GM12878 (cell line): Measurements from ENCODE around the gene SHISA7. TPM values are rescaled to one million over a fixed set of nuclear protein-coding genes. Genes with fewer than 3 reads are reported as not detected.

Experiments used
- ATAC-seq: fragments of 200-7000 bp; cut with Tn5 transposase; 3 replicates; pipeline ENCODE4 v1.9.1; 2020; ENCODE audit warnings: mild to moderate bottlenecking, moderate library complexity
- BruUV-seq: library from RNA; stranded (reverse); fragments of 400-500 nt; replicated peaks from 2 replicates; lab custom pipeline; 2021; lab: Mats Ljungman, UMichigan
- CTCF ChIA-PET: fragments of 300-600 bp; sonication (Branson Sonifier 250); formaldehyde crosslinking; extraction: SDS; loops from one replicate; lab custom pipeline; 2021; ENCODE audit warnings: inconsistent platforms; lab: Yijun Ruan, JAX
- POLR2A ChIA-PET: fragments of 350-600 bp; formaldehyde crosslinking; extraction: SDS; loops from one replicate; lab custom pipeline; 2021; ENCODE audit warnings: inconsistent platforms; lab: Charles Lee
- RAD21 ChIA-PET: fragments of 300-600 bp; sonication (Branson Sonifier 250); formaldehyde crosslinking; loops from one replicate; lab custom pipeline; 2023; ENCODE audit warnings: antibody characterized with exemption; ENCODE audit not compliant: unreplicated experiment; lab: Charles Lee
- SMC1A ChIA-PET: fragments of 300-600 bp; sonication (Branson Sonifier 250); formaldehyde crosslinking; loops from one replicate; lab custom pipeline; 2023; ENCODE audit not compliant: unreplicated experiment, uncharacterized antibody; lab: Charles Lee
- DNase-seq: peaks from one replicate; pipeline ENCODE4 v3.0.0-alpha.2; 2011; ENCODE audit warnings: low read depth, low spot score
- FAIRE-seq: peaks from 3 replicates; lab custom pipeline; 2011; peaks lifted over from hg19 to GRCh38; lab: Jason Lieb, UNC
- H2AFZ ChIP-seq: 2 replicates; pipeline ENCODE4 v1.6.0; 2011; ENCODE audit warnings: low read depth, low read length, control low read depth; ENCODE audit not compliant: control insufficient read depth
- H3K27ac ChIP-seq: 2 replicates; pipeline ENCODE4 v1.5.1; 2011; ENCODE audit warnings: control low read depth; ENCODE audit not compliant: control insufficient read depth, insufficient read depth
- H3K27me3 ChIP-seq, 2 experiments: replicated peaks in 1 of 2; 2 replicates each; pipeline versions ENCODE4 v1.6.0 to v1.6.1; 2011; ENCODE audit warnings: low read length in 1 of 2; ENCODE audit not compliant: control insufficient read depth in 2 of 2, insufficient read depth in 2 of 2
- H3K36me3 ChIP-seq, 2 experiments: 2 replicates each; pipeline ENCODE4 v1.5.1; 2011; ENCODE audit warnings: low read length in 1 of 2; ENCODE audit not compliant: control insufficient read depth in 2 of 2, insufficient read depth in 2 of 2
- H3K4me1 ChIP-seq: 2 replicates; pipeline ENCODE4 v1.6.1; 2011; ENCODE audit warnings: mild to moderate bottlenecking, low read length, moderate library complexity, mixed read lengths; ENCODE audit not compliant: control insufficient read depth, insufficient read depth
- H3K4me2 ChIP-seq: 2 replicates; pipeline ENCODE4 v1.6.0; 2011; ENCODE audit warnings: control low read depth; ENCODE audit not compliant: control insufficient read depth, insufficient read depth
- H3K4me3 ChIP-seq: fragments of 200-600 bp; sonication (generic); 2 replicates; pipeline ENCODE4 v1.5.1; 2016
- H3K79me2 ChIP-seq: 2 replicates; pipeline ENCODE4 v1.6.0; 2011; ENCODE audit warnings: low read length; ENCODE audit not compliant: control insufficient read depth, insufficient read depth
- H3K9ac ChIP-seq: 2 replicates; pipeline ENCODE4 v1.8.0; 2011; ENCODE audit warnings: low read length, control low read depth, mixed read lengths; ENCODE audit not compliant: control insufficient read depth, insufficient read depth
- H3K9me3 ChIP-seq: replicated peaks from 3 replicates; pipeline ENCODE4 v1.5.1; 2011; ENCODE audit warnings: mild to moderate bottlenecking, low read length; ENCODE audit not compliant: control insufficient read depth, insufficient read depth
- H4K20me1 ChIP-seq: 2 replicates; pipeline ENCODE4 v1.6.0; 2011; ENCODE audit not compliant: control insufficient read depth, insufficient read depth
- BACH1 ChIP-seq: fragments of 450-650 bp; IDR thresholded peaks from 2 replicates; pipeline ENCODE4 v1.6.1; 2017; ENCODE audit warnings: mild to moderate bottlenecking, borderline replicate concordance
- CREB1 ChIP-seq: IDR thresholded peaks from 2 replicates; pipeline ENCODE4 v1.6.1; 2012; ENCODE audit warnings: low read depth, mild to moderate bottlenecking, inconsistent platforms
- HDAC2 ChIP-seq: fragments of 200-600 bp; sonication (generic); IDR thresholded peaks from 2 replicates; pipeline ENCODE4 v1.6.1; 2017
- HDAC6 ChIP-seq: fragments of 200-600 bp; sonication (generic); IDR thresholded peaks from one replicate; pipeline ENCODE4 v1.8.0; 2017; ENCODE audit warnings: antibody characterized with exemption; ENCODE audit not compliant: unreplicated experiment
- NFXL1 ChIP-seq: fragments of 450-650 bp; IDR thresholded peaks from 2 replicates; pipeline ENCODE4 v1.6.1; 2017; ENCODE audit warnings: antibody characterized with exemption, mild to moderate bottlenecking, borderline replicate concordance
- PAX5 ChIP-seq: IDR thresholded peaks from 2 replicates; pipeline ENCODE4 v1.6.1; 2011; ENCODE audit warnings: low read depth, low read length, borderline replicate concordance
- SIX5 ChIP-seq: IDR thresholded peaks from 2 replicates; pipeline ENCODE4 v1.6.1; 2011; ENCODE audit warnings: mild to moderate bottlenecking, low read depth, low read length, moderate library complexity; ENCODE audit not compliant: severe bottlenecking
- SMAD1 ChIP-seq: fragments of 450-650 bp; IDR thresholded peaks from 2 replicates; pipeline ENCODE4 v1.6.1; 2018; ENCODE audit warnings: mild to moderate bottlenecking, low read depth; ENCODE audit not compliant: partially characterized antibody
- WGBS: methylation state at CpG from one replicate; pipeline ENCODE4 v1.1.6; 2016; ENCODE audit warnings: low lambda C conversion rate; ENCODE audit not compliant: insufficient replicate concordance, insufficient coverage; ENCODE audit errors: missing lambda C conversion rate; 5-methylcytosine and 5-hydroxymethylcytosine counted together
- in situ Hi-C: fragments of 300-500 bp; cut with MboI; formaldehyde crosslinking; loops from 9 replicates; pipeline ENCODE4 v1.14.3; 2018; ENCODE audit warnings: mixed read lengths
- intact Hi-C: fragments of 100-400 bp; cut with micrococcal nuclease; formaldehyde crosslinking; loops from one replicate; pipeline ENCODE4 v1.14.2; 2022; ENCODE audit not compliant: unreplicated experiment
- polyA plus RNA-seq, 11 experiments: library from polyadenylated mRNA; depleted of rRNA in 4 of 11; unstranded in 6 of 11; stranded (reverse) in 5 of 11; fragments of >200 nt; fragmentation: Nextera tagmentation in 4 of 11; fragmentation: Illumina TruSeq in 1 of 11; extraction: Ambion mirVana in 4 of 11; extraction: Trizol in 1 of 11; gene quantifications; 1 replicate in 1 of 11; 2 replicates in 10 of 11; pipeline versions ENCODE4 v1.2.1 to v1.2.3, GENCODE V29; 2011 to 2016; ENCODE audit warnings: inconsistent platforms in 2 of 11, missing spikeins in 2 of 11, low read depth in 1 of 11
- total RNA-seq, 4 experiments: library from RNA; depleted of rRNA in 3 of 4; stranded (reverse); fragments of >200 nt in 3 of 4; fragmentation: Illumina TruSeq in 1 of 4; extraction: Trizol in 1 of 4; gene quantifications; 2 replicates each; pipeline versions ENCODE4 v1.2.1 to v1.2.3, GENCODE V29; 2013 to 2021
- TF ChIP-seq, protein P1 (sequence below): IDR thresholded peaks from 2 replicates; pipeline ENCODE4 v1.6.1; 2012; ENCODE audit warnings: low read length, inconsistent platforms
- TF ChIP-seq, protein P2 (sequence below): fragments of 150-350 bp; IDR thresholded peaks from 2 replicates; pipeline ENCODE4 v1.6.1; 2014; ENCODE audit warnings: mild to moderate bottlenecking, low read depth, low read length
- TF ChIP-seq, protein P3 (sequence below): fragments of 450-650 bp; formaldehyde crosslinking; IDR thresholded peaks from 2 replicates; pipeline ENCODE4 v1.4.0; 2022; ENCODE audit warnings: mild to moderate bottlenecking, moderate library complexity
- TF ChIP-seq, protein P4 (sequence below): fragments of 450-650 bp; formaldehyde crosslinking; IDR thresholded peaks from 2 replicates; pipeline ENCODE4 v1.5.0; 2022; ENCODE audit warnings: mild to moderate bottlenecking, missing genetic modification characterization

Gene SHISA7
- total and polyA plus RNA-seq, 10 of the 15 experiments (the other 5 are each of a cell fraction or from before 2014, with no cell fraction given): 0.03 TPM; not detected in 9

DNA sequence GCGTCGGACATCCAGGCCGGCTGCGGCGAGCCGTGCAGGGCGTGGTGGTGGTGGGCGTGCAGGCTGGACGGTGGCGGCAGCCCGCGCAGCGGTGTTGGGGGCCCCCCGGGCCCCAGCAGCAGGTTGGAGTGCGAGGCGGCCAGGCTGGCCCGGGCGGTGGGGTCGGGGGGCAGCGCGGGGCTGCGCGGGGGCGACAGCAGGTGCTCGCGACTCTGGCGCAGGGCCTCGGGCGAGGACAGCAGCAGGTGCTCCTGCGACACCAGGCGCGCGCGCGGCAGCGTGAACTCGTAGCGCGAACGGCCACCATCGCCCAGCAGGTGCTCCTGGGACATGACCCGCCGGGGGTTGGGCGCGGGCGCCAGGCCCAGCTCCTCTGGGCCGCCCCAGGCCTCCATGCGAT, 9.8 kb downstream of the SHISA7 start (continued):
- no peak for TF ChIP-seq SMAD1

DNA sequence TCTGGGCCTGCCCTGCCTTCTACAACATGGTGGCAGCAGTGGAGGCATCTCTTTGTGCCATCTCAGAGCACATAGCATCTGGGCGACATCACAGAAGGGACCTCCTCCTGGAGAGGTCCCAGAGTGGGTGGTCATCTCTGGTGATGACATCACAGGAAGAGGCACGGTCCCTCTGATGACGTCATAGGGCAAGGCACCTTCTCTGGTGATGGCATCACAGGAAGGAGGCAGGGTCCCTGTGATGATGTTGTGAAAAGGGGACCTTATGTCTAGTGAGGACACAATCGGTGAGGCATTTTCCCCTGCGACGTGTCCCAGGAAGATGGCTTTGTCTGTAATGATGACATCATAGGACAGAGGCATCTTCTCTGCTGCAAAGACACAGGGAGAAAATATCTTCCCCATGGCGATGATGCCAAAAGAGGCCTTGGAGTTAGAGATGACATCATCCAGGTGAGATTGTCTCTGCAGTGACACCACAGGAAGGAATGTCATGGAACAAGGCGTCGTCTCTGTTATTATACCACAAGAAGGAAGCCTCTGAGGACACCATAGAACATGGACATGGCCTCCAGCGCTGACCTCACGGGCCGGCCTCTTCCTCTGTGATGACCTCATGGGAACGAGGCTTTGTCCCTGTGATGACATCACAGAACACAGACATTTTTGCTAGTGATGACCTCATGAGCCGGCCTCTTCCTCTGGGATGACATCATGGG, 10.7 kb downstream of the SHISA7 start:
- 46% methylated on average over 14 of the region's 14 CpGs for WGBS
- BruUV-seq: no TSS peak
- Histone ChIP-seq H3K27me3 (no peaks in the 10 kb centered on the region), H3K4me3 (no peak overlapping the region), H3K79me2 (no peaks in the 10 kb centered on the region), H3K36me3 (no peaks in the 10 kb centered on the region), H3K9ac (no peak overlapping the region), H3K27ac (no peak overlapping the region), H3K4me1 (no peaks in the 10 kb centered on the region; the same call in 1 of the 2 replicates), H4K20me1 (no peaks in the 10 kb centered on the region), H3K9me3 (no peaks in the 10 kb centered on the region; the same call in 2 of the 3 replicates), H3K4me2 (no peak overlapping the region), H2AFZ (no peak overlapping the region)
- no peak for ATAC-seq
- FAIRE-seq: no peak
- DNase-seq: no peak
- POLR2A ChIA-PET: no interaction called here
- in situ Hi-C loops: no loop called here
- CTCF ChIA-PET: no interaction called here
- RAD21 ChIA-PET: no interaction called here
- SMC1A ChIA-PET: no interaction called here
- intact Hi-C loops: no loop called here
- TF ChIP-seq, protein P1, sequence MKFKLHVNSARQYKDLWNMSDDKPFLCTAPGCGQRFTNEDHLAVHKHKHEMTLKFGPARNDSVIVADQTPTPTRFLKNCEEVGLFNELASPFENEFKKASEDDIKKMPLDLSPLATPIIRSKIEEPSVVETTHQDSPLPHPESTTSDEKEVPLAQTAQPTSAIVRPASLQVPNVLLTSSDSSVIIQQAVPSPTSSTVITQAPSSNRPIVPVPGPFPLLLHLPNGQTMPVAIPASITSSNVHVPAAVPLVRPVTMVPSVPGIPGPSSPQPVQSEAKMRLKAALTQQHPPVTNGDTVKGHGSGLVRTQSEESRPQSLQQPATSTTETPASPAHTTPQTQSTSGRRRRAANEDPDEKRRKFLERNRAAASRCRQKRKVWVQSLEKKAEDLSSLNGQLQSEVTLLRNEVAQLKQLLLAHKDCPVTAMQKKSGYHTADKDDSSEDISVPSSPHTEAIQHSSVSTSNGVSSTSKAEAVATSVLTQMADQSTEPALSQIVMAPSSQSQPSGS: no peak
- no peak for TF ChIP-seq SIX5
- TF ChIP-seq CREB1: peak; percentile 54; the same call in 1 of the 2 replicates
- TF ChIP-seq HDAC6: no peak
- no peak for TF ChIP-seq PAX5
- TF ChIP-seq, protein P2, sequence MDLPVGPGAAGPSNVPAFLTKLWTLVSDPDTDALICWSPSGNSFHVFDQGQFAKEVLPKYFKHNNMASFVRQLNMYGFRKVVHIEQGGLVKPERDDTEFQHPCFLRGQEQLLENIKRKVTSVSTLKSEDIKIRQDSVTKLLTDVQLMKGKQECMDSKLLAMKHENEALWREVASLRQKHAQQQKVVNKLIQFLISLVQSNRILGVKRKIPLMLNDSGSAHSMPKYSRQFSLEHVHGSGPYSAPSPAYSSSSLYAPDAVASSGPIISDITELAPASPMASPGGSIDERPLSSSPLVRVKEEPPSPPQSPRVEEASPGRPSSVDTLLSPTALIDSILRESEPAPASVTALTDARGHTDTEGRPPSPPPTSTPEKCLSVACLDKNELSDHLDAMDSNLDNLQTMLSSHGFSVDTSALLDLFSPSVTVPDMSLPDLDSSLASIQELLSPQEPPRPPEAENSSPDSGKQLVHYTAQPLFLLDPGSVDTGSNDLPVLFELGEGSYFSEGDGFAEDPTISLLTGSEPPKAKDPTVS: no peak
- TF ChIP-seq HDAC2: no peak
- TF ChIP-seq BACH1: no peak
- TF ChIP-seq, protein P3, sequence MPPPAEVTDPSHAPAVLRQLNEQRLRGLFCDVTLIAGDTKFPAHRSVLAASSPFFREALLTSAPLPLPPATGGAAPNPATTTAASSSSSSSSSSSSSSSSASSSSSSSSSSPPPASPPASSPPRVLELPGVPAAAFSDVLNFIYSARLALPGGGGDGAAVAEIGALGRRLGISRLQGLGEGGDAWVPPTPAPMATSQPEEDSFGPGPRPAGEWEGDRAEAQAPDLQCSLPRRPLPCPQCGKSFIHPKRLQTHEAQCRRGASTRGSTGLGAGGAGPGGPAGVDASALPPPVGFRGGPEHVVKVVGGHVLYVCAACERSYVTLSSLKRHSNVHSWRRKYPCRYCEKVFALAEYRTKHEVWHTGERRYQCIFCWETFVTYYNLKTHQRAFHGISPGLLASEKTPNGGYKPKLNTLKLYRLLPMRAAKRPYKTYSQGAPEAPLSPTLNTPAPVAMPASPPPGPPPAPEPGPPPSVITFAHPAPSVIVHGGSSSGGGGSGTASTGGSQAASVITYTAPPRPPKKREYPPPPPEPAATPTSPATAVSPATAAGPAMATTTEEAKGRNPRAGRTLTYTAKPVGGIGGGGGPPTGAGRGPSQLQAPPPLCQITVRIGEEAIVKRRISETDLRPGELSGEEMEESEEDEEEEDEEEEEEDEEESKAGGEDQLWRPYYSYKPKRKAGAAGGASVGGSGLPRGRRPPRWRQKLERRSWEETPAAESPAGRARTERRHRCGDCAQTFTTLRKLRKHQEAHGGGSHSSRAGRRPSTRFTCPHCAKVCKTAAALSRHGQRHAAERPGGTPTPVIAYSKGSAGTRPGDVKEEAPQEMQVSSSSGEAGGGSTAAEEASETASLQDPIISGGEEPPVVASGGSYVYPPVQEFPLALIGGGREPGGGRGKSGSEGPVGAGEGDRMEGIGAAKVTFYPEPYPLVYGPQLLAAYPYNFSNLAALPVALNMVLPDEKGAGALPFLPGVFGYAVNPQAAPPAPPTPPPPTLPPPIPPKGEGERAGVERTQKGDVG (CRISPR knock-in tag): no peak
- TF ChIP-seq, protein P4, sequence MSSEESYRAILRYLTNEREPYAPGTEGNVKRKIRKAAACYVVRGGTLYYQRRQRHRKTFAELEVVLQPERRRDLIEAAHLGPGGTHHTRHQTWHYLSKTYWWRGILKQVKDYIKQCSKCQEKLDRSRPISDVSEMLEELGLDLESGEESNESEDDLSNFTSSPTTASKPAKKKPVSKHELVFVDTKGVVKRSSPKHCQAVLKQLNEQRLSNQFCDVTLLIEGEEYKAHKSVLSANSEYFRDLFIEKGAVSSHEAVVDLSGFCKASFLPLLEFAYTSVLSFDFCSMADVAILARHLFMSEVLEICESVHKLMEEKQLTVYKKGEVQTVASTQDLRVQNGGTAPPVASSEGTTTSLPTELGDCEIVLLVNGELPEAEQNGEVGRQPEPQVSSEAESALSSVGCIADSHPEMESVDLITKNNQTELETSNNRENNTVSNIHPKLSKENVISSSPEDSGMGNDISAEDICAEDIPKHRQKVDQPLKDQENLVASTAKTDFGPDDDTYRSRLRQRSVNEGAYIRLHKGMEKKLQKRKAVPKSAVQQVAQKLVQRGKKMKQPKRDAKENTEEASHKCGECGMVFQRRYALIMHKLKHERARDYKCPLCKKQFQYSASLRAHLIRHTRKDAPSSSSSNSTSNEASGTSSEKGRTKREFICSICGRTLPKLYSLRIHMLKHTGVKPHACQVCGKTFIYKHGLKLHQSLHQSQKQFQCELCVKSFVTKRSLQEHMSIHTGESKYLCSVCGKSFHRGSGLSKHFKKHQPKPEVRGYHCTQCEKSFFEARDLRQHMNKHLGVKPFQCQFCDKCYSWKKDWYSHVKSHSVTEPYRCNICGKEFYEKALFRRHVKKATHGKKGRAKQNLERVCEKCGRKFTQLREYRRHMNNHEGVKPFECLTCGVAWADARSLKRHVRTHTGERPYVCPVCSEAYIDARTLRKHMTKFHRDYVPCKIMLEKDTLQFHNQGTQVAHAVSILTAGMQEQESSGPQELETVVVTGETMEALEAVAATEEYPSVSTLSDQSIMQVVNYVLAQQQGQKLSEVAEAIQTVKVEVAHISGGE (CRISPR knock-in tag): no peak
- no peak for TF ChIP-seq NFXL1
